HG03442 (cell line): Measurements from ENCODE around the gene TMEM151A.

ENCODE experiments used
- ATAC-seq: cut with Tn5 transposase; IDR thresholded peaks from one replicate; pipeline ENCODE4 v1.9.1; 2021; ENCODE audit warnings: mild to moderate bottlenecking, moderate library complexity; ENCODE audit not compliant: unreplicated experiment

The TMEM151A gene

GRCh38 chr11:66282468-66283455 lies 8.9 kb upstream of the TMEM151A start:
- peak; percentile 78 for ATAC-seq

- ATAC-seq = no peak
These were observed 8.1 kb upstream of the TMEM151A start for GRCh38 chr11:66283461-66284105.

DNA sequence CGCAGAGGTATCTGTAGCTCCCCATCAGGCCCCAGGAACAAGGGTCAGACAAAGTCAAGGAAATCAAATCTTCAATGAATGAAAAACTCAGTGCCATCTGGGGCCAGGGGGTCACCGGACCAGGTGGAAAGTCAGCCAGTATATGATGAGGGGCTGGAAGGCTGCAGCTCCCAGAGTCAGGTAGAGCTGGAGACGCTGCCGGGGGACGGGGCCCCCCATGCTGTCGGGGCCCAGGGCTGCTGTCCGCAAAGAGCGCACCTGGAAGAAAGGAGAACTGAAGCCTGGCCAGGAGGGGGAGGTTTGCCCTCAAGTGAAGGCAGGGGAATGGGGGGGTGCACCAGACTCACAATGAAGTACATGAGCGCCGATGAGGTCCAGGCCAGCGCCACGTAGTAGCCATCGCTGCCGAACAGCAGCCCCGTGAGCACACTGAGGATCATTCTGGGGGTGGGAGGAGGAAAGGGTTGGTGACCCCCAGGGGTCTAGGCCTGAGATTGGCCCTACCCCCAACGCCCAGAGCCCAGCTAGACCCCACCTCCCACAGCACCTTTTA lies 7.1 kb upstream of the TMEM151A start:
- ATAC-seq = no peak

GRCh38 chr11:66285250-66285947 lies 6.3 kb upstream of the TMEM151A start:
- ATAC-seq = no peak

DNA sequence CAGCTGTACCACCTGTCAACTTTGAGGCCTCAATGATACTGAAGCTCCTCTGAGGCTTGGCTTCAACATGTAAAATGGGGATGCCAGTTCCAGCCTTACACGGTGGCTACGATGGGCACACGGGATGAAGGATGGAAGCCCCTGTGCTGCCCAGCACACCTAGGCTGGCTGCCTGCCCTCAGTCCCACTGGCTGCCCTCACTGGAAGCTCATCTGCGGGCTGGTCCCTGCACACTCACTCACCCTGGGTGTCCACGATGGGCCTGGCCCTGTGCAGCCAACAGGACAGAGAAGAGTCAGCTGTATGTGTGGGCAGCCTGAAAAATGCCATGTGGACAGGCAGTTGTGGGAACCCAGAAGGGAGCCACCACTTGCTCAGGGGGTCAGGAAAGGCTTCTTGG lies 5.0 kb upstream of the TMEM151A start:
- no peak for ATAC-seq

GRCh38 chr11:66287211-66287888 lies 4.3 kb upstream of the TMEM151A start:
- no peak for ATAC-seq

DNA sequence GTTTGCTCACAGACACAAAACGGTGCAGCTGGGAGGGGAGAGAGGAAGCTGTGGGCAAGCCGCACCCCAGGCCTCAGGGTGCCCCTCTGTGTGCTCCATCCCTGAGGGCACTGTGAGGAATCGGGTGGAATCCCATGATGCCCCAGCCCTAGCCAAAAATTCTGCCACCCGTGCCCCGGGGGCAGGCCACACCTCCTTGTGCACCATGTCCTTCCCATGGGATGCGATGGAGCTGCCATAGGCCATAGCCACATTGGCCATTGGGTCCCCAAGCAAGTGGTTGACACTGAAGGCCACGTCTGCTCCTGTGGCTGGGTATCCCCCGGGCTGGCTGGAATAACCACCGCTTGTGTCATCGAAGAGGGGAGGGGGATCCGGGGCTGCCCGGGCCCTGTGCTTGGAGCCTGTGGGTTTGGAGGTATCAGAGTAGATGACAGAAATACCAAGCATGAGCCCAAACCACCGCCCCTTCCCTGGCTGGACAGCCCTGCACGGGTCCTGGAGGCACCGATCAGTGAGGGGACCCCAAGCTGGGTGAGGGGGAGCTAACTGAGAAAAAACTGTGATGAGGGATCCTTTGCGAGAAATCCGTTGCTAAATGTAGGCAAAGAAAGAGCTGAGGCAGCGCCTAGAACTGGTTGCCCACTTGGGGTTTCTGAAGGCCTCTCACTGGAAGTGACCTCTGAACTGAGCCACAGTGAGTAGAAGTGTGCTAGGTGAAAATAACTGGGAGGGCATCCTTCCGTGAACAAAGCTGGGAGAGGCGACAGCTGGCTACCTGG lies 3.6 kb upstream of the TMEM151A start:
- ATAC-seq = no peak

- ATAC-seq = peak; percentile 87
These were observed 2.8 kb upstream of the TMEM151A start, which contains the start of gene YIF1A for GRCh38 chr11:66288671-66289547. TSS of gene YIF1A (minus strand) at chr11:66289143. CDS start at chr11:66288985, 158 bp downstream.

- peak; percentile 24 for ATAC-seq
These were observed 2.0 kb upstream of the TMEM151A start for GRCh38 chr11:66289548-66290329.

DNA sequence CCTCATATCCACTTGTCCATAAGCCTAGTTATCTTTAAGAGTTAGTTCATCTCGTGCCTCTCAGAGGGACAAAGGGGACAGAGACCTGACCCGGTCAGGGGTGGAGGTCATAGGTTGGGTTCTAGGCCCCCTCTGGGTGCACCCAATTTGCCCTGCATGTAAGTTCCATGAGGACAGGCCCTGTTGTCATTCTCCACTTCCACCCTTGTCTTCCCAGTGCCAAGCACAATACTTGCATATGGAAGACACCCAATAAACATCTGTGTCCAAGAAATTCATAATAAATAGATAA lies 1.4 kb upstream of the TMEM151A start:
- ATAC-seq = no peak

DNA sequence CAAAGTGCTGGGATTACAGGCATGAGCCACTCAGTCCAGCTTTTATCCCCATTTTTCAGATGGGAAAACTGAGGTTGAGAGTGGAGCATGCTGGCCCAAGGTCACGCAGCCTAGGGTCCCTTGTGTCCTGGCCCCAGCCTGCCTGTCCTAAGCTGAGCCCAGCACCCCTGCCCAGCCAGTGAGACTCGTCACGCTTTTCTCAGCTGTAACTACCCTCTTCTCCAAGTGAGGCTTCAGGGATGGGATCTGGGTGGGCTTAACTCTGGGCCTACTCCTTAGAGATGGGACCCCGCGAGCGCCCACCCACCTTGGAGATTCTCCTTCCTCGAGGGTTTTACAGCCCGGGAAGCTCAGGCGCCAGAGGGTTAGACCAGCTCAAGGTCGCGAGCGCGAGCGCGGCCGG lies 390 bp upstream of the TMEM151A start:
- no peak for ATAC-seq

GRCh38 chr11:66292543-66293332 lies 1.0 kb downstream of the TMEM151A start:
- no peak for ATAC-seq

DNA sequence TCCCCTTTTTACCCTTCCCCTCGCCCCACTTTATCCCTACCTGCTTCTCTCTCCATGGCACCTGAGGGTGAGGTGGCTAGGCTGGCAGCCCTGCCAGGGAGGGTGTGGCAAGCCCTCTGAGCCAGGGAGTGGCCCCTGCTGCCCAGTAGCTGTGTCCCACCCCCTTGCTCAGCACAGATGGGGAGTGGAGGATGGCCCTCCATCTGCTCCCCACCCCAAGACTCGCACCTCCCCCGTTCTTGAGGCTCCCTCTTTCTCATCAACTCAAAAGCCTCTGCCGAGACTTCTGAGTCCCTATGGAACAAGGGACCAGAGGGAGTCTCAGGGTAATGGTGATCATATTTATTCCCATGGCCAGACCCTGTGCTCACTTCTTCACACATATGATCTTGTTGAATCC lies 1.7 kb downstream of the TMEM151A start:
- no peak for ATAC-seq

GRCh38 chr11:66293777-66294625 lies 2.3 kb downstream of the TMEM151A start:
- no peak for ATAC-seq

GRCh38 chr11:66294626-66295620 lies 3.2 kb downstream of the TMEM151A start:
- no peak for ATAC-seq
